ENCODE measurements around the gene UTS2B.
"Not testable (repeated sequence)": the region's sequence is repeated elsewhere in the genome, so short reads cannot be mapped to it uniquely, and the experiment has no call there.

The UTS2B gene

DNA sequence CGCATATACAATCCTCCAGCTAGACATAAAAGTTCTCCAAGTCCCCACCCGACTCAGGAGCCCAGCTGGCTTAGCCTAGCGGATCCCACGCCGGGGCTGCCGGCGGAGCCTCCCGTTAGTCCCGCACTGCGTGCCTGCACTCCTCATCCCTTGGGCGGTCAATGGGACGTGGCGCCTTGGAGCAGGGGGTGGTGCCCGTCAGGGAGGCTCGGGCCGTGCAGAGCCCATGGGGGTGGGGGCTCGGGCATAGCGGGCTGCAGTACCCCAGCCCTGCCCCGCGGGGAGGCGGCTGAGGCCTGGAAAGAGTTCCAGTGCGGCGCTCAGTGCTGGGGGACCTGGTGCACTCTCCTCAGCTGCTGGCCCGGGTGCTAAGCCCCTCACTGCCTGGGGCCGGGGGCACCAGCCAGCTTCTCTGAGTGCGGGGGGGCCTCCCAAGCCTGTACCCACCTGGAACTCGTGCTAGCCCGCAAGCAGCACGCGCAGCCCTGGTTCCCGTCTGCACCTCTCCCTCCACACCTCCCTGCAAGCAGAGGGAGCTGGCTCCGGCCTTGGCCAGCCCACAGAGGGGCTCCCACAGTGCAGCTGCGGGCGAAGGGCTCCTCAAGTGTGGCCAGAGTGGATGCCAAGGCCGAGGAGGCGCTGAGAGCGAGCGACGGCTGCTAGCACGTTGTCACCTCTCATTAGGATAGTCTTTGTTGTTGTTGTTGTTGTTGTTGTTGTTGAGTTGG is 13.3 kb downstream of the UTS2B start:
- DNase-seq: no peak

DNA sequence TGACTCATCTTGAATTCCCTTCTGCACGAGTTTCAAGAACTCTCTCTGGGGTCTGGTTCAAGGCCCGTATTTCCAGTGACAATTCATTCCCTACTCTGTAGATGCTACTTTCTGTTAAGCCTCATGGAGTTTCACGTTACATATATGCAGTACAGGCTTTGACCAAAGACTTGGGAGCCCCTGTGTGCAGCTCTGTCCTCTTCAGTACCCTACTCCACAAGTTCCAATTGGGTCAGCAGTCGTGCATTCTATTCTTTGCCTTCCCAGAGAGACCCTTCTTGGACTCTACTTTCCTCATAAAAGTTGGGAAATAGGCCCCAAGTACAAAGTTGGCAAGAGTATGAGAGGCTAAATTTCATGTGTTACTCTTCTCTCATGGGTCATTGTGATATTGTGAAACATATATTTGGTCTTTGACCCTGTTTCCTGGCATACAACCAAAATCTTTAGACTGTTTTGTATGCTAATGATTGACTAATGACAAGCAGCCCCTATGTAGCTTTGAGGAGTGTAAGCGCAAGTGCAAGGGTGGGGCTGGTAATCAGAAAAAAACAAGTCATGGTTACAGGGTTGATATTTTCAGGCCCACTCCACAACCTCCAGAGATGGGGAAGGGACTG is 16.1 kb downstream of the UTS2B start:
- DNase-seq: no peak

DNA sequence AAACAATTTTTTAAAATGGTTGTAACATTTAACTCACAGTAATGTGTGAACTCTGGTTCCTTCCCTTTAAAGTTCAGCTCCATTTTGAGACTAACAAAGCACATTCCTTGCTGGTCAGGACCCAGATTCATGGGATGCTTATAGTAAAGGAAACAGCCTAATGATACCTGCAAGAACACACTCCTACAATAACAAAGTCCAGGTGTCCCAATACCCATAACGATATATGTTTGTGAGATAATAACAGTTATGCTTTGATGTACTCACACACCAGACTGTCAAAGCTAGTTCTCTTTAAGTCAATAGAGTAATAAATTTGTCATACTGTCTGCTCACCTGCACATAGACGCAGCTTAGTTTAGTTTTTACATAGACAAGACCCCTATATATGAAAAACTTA is 17.0 kb downstream of the UTS2B start:
- no peak for DNase-seq

DNA sequence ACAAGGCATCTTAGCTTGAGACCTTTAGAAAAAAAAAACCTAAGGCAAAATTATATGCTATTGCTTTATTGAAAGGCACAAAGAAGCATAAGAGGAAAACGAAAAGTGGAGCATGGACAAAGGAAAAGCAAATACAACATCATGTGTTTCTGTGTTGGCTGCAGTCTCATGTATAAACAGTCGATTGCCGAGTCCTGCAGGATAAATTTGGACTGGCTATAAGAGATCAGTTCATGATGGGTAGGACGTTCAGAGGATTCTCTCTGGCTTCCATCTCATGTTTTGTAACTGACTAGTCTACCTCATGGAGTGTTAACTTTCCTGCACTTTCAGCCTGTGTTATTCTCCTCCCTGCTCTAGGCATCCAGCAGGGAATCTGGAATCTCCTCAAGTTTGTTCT is 23.0 kb downstream of the UTS2B start:
- DNase-seq: no peak

DNA sequence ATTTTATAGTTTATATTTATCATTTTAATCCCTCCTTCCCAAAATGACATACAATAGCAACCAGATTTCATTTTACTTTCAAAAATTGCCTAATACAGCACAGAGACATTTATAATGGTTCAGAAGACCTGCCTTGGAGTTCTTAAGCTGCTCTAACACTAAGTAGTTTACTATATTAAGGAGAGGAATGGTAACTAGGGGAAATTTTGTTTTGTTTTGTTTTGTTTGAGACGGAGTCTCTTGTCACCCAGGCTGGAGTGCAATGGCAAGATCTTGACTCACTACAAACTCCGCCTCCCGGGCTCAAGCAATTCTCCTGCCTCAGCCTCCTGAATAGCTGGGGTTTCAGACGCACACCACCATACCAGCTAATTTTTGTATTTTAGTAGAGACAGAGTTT is 23.9 kb downstream of the UTS2B start:
- no peak for DNase-seq

DNA sequence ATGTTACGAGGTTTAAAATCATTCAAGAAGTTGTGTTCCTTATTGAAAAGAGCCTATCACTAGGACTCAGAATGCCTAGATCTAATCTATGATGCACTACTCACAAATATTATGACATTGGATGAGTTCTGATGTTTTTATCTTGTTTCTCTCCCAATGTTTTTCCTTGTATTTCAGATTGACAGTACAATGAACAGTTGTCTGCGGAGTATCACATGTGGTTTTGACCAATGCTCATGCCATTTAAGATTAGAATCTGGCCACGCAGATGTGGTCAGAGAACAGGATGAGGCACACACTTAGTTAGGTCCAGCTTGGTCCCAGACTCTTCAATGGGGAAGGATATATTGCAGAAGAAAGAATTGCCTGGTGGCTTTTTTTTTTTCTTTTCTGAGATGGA is 26.7 kb downstream of the UTS2B start:
- DNase-seq: no peak

DNA sequence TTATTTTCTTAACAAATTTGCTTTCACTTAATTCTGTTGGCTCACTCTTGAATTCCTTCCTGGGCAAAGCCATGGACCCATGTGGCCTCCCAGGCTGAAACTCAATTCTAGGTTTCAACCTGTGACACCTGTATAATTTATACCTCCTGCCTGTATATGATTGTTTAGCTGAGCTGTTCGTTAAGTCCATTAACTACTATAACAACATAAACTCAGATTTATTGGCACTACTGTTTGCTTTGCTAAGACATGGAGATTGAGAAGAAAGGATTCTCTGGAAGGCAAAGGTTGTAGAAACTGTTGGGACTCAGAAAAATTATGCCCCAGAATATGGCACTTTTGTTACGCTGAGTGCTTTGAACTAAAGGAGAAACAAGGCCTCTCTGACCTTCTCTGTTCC is 27.9 kb downstream of the UTS2B start:
- DNase-seq: no peak

DNA sequence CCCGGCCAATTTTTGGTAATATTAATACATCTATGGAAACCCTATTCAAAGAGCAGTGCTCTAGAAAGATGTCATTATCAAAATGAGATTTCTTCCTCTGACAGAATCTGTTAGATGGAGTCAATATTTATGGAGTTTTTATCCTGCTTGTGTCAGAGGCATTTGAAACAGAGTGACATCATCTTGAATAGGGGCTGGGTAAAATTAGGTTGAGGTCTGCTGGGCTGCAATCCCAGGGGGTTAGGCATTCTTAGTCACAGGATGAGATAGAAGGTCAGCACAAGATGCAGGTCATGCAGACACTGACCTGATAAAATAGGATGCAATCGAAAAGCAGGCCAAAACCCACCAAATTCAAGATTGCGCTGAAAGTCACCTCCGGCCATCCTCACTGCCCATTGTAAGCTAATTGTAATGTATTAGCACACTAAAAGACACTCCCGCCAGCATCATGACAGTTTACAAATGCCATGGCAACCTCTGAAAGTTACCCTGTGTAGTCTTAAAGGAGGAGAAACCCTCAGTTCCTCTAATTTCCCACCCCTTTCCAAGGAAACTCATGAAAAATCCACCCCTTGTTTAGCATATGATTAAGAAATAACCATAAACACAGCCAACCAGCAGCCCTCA is 28.4 kb downstream of the UTS2B start:
- DNase-seq: no peak

DNA sequence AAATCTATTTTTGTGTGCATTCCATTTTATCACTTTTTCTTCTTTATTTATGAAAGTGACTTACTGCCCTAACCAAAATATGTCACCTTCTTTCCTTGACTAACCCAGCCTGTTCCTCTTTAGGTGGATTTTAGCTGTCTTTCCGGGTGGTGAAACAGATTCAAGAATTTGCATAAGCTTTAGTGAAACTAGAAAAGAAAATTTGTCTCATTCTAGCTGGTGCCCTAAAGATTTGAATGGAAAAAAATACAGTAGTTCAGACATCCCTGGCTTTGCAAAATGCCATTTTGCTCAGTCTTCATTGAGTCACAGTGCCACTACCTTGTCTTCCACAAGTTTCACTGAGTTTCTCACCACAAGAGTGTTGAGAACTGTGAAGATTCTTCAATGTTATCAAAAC is 29.3 kb downstream of the UTS2B start:
- no peak for DNase-seq

DNA sequence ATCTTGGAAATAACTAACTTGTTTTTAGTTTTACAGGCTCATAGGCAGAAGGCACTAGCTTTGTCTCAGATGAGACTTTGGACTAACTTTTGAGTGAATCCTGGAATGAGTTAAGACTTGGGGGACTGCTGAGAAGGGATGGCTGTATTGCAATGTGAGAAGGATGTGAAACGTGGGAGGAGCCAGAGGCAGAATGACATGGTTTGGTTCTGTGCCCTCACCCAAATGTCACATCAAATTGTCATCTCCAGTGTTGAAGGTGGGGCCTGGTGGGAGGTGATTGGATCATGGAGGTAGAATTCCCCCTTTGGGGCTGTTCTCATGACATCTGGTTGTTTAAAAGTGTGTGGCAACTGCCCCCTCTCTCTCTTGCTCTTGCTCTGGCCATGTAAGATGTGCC is 29.9 kb downstream of the UTS2B start:
- DNase-seq: no peak

DNA sequence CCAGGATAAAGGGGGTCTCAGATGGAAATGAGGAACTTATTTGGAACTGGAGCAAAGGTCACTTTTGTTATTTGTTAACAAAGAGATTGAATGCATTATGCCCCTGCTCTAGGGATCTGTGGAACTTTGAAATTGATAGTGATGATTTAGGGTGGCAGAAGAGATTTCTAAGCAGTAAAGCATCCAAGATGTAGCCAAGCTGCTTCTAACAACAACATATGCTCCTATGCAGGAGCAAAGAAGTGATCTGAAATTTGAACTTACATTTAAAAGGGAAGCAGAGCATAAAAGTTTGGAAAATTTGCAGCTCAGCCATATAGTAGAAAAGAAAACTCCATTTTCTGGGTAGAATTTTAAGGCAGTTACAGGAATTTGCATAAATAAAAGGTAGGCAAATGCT is 31.5 kb downstream of the UTS2B start:
- no peak for DNase-seq

DNA sequence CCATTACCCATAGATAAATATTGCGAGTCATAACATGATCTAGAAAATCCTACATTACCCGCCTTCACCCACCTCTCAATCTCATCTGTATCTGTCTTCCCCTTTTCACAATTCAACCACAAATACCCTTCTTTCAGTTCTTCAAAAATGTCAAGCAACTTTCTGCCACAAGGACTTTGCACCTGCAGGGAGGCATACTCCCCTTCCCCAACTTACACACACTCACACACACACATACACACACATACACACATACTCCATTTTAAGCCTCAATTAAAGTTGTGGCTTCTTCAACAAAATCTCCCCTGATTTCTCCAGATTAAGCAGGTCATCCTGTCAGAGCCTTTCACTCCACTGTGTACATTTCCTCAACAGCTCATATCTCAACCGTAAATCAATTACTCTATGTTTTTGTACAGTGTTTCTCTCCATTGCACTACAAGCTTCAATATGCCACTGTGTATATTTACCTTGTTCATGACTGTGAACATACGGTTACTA is 34.2 kb downstream of the UTS2B start:
- DNase-seq: no peak

DNA sequence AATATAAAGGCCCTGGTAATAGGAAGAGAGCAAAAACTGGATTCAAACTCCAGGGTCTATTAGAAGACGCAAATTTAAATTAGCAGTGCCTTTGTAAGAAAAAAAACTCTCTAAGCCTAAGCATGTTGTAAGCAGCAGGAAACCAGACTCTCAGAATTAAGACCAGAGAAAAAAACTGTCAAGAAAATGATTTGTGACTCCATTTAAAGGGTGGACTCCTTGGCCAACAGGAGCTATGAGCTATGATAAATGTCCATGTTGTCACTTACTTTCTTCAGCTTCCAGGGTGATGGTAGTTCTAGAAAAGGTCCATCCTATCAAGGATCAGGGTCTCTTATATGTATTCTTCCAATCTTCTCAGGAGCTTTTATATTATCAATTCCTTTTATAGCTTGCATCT is 36.0 kb downstream of the UTS2B start:
- DNase-seq: no peak

DNA sequence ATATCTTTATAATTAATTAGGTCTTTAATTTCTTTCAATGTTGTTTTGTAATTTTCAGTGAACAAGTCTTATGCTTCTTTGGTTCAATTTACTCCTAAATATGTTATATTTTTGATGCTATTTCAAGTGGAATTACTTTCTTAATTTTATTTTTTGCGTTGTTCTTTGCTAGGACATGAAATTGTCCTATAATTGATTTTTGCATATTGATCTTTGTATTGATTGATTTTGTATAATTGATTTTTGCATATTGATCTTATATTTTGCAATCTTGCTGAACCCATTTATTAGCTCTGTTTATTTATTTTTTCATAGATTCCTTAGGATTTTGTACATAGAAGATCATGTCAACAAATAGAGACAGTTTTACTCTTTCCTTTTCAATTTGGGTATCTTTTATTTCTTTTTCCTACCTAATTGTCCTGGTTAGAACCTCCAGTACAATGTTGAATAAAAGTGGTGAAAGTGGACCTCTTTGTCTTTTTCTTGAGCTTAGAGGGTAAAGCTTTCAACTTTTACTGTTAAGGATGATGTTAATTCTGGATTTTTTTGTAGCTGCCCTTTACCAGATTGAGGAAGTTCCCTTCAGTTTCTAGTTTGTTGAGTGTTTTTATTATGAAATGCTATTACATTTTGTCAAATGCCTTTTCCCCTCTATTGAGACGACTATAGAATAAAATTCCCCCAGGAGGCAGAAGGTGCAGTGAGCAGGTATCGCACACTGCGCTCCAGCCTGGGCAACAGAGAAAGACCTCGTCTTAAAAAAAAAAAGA is 37.9 kb downstream of the UTS2B start:
- no peak for DNase-seq

DNA sequence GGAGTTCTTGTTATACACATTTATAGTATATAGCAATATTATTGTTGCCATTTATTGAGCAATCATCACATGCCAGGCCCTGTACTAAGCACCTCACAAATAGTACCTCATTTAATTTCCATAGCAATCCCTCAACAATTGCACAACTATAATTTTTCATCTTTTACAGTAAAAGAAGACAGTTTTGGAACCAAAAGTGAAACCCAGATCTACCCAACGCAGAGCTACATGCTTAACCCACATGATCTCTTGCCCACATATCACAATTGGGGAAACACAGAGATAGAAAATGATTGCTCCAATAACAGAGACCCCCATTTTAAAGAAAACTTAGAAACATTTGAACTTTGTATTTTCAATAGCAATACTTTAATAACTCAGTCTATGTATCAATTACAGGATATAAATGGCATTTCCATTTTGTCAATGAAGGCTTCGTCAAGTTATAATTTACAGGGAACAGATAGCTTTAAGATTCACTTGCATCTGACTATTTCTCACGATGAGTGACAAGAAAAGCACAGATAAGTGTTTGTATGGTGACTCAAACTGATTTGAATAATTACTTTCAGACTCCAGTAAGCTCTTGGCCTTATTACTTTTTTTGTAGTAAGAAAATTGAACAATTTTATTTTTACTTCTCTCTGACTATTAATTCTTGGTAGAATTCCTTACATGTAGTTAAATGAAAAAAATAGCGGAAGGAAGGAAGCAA is 39.9 kb downstream of the UTS2B start:
- no peak for DNase-seq

DNA sequence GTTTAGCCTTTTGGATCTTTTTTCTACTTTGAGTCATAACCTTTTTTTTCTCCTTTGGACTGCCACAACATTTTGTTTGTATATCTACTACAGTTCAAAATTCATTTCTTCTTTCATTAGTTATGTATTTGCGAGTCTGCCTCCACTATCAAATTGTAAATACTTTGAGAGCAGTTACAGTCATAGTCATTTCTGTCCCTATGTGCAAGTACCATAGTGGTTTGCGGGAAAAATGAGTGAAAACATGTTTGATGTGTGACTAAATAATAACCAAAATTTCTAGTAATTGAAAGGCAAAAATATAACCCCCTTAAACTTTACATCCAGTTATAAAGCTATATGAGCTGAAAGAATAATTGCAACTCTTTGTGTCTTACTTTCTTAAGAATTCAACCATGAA is 46.9 kb downstream of the UTS2B start:
- DNase-seq: no peak

DNA sequence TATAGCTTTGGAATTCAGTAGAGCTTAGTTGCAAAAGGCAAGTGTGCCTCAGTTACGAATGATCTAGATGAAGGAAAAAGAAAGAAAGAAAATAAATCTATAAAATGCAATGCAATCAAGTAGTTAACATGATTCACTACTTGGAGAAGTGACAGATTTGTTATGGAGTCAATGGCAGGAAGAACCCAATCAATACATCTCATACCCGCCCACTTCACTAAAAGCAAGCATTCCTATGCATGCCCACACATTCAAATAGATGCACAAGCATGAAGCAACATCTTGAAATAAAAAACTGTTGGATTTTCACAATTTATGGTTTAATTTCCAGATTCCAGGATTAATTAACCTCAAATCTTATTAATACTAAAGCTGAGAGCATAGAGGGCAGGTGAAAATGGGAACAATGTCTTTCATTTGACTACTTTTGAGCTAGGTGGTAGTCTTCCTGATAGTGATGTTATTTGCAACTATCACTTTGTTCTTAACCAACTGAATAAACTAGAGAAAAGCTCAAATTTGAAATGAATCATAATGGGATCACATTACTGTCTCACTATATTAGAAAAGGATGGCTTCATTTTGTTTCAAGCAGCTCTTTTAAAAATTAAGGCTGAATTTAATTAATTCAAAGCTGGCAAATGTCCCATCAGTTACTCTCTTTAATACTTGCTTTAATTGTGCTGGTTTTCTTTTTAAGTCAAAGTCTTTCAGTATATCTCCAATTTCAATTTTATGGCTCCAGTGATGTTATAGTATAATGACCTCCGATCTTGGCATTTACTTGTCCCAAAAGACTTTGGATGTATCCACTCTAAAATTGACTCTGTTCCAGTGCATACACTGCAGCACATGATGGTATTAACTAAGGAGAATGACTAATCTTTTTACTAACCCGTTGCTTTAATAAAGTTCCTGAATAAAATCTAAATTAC is 47.8 kb downstream of the UTS2B start:
- no peak for DNase-seq

DNA sequence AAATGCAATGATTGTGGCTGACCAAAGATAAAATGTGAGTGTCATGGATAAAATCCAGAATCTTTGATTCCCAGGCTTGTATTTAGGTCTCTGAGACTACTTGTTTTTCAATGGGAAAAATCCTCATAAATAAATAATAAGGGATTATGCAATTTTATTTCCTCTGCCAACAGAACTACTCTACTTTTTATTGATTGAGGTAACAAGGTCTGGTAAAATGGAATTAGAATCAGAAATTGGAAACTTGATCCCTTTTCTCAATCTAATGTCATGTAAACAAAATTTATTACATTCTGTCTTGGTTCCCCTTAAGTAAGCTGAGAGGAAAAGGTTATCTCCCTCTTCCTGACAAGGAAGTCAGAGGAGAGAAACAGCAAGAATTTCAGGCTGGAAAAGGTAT is 49.4 kb downstream of the UTS2B start:
- no peak for DNase-seq

DNA sequence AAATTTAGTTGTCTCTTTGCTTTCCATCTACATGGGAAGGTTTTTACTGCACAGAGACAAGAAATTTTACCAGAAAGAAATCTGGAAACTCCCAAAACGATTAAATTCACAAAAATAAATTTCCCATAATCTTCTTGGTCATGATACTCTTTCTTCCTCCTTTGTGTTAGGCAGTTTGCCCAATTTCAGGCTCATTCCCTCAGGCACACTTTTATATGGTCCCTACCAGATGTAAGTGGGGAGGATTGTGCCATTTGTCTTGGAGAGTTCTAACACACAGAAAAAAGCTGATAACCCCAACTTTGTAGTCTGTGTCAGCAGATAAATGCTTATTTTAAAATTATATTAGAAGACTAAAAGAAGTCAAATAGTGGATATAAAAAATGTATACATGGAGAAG is 50.2 kb downstream of the UTS2B start:
- DNase-seq: no peak

DNA sequence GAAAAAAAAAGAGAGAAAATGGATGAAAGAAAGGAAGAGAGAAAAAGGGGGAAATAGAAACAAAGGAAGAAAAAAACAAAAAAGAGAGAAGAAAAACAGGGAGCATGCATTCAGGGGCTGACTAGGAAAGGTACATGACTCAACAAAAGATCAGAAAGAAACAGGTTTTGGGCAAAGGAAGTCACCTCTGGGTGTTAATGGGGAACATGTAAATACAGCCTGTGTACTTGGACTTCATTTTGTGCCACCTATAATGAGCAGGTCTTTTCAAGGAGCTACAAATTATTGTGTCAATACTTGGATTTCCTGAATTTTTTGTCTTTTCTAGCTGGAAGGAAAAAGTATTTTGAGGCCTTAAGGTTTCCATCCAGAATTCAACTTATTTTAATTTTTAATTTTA is 54.6 kb downstream of the UTS2B start:
- peak in 1 of 2 experiments; percentile 9 for DNase-seq

DNA sequence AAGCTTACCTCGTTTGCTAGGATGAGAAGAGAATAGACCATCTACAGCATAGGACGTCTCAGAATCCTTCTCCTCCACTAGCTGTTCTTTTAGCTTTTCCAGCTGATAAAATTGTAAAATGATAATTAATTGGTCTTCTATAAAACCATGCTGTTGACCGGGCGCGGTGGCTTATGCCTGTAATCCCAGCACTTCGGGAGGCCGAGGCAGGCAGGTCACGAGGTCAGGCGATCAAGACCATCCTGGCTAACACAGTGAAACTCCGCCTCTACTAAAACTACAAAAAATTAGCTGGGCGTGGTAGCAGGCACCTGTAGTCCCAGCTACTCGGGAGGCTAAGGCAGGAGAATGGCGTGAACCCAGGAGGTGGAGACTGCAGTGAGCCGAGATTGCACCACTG is 55.1 kb downstream of the UTS2B start:
- DNase-seq: not testable (repeated sequence)

Measured in NCI-H2081 (cell line).